ELF-1 (cell line): ENCODE measurements around the gene FOXP1.

Source experiments
- DNase-seq: peaks from one replicate; pipeline ENCODE4 v3.0.0-alpha.2; 2016; ENCODE audit warnings: low read depth, low spot score

Gene FOXP1

GRCh38 chr3:71565316-71565715 lies 18.2 kb downstream of the FOXP1 start:
- DNase-seq, result no peak

- no peak for DNase-seq
Observed at GRCh38 chr3:71564361-71564760, 19.2 kb downstream of the FOXP1 start.

- DNase-seq, result no peak
Observed at GRCh38 chr3:71563827-71564226, 19.7 kb downstream of the FOXP1 start.

GRCh38 chr3:71562938-71563337 lies 20.6 kb downstream of the FOXP1 start:
- DNase-seq, result no peak

- DNase-seq, result no peak
Observed at GRCh38 chr3:71560665-71561064, 22.9 kb downstream of the FOXP1 start.

GRCh38 chr3:71559578-71560162 lies 23.9 kb downstream of the FOXP1 start:
- DNase-seq, result no peak

GRCh38 chr3:71559021-71559420 lies 24.5 kb downstream of the FOXP1 start:
- peak; percentile 15 for DNase-seq

- no peak for DNase-seq
Observed at GRCh38 chr3:71554649-71555048, 28.9 kb downstream of the FOXP1 start.

- DNase-seq, result no peak
Observed at GRCh38 chr3:71551311-71551919, 32.1 kb downstream of the FOXP1 start.

- DNase-seq, result no peak
Observed at GRCh38 chr3:71549951-71550350, 33.6 kb downstream of the FOXP1 start.

- DNase-seq, result no peak
Observed at GRCh38 chr3:71548705-71549384, 34.7 kb downstream of the FOXP1 start.

- DNase-seq, result no peak
Observed at GRCh38 chr3:71547249-71548198, 36.0 kb downstream of the FOXP1 start.

GRCh38 chr3:71546821-71547220 lies 36.7 kb downstream of the FOXP1 start:
- no peak for DNase-seq

GRCh38 chr3:71545330-71545729 lies 38.2 kb downstream of the FOXP1 start:
- no peak for DNase-seq

- DNase-seq, result no peak
Observed at GRCh38 chr3:71543371-71544016, 40.0 kb downstream of the FOXP1 start.

- DNase-seq, result peak; percentile 43
Observed at GRCh38 chr3:71542521-71543370, 40.8 kb downstream of the FOXP1 start.

GRCh38 chr3:71541313-71541712 lies 42.2 kb downstream of the FOXP1 start:
- no peak for DNase-seq

- peak; percentile 55 for DNase-seq
Observed at GRCh38 chr3:71537211-71537611, 46.3 kb downstream of the FOXP1 start.

- DNase-seq, result no peak
Observed at GRCh38 chr3:71536376-71536965, 47.1 kb downstream of the FOXP1 start.

- no peak for DNase-seq
Observed at GRCh38 chr3:71533588-71533987, 49.9 kb downstream of the FOXP1 start.
